GM19397 (cell line): ENCODE results near the gene TAAR9.

Experiments used
- ATAC-seq: cut with Tn5 transposase; IDR thresholded peaks from one replicate; pipeline ENCODE4 v1.9.1; 2021; ENCODE audit warnings: mild to moderate bottlenecking, moderate library complexity; ENCODE audit not compliant: unreplicated experiment

TAAR9 gene

GRCh38 chr6:132584698-132585097 is 46.6 kb downstream of the TAAR9 start:
- ATAC-seq: no peak

- no peak for ATAC-seq
Measured at GRCh38 chr6:132587424-132587823, 49.3 kb downstream of the TAAR9 start.
